GM23338 (cell line): ENCODE results near the gene PACS1. TPM values are rescaled to one million over a fixed set of nuclear protein-coding genes. Genes with fewer than 3 reads are reported as not detected.

ENCODE experiments used
- ATAC-seq: fragments of 200-7000 bp; cut with Tn5 transposase; 3 replicates; pipeline ENCODE4 v1.9.1; 2020
- DNase-seq: peaks from one replicate; pipeline ENCODE4 v3.0.0-alpha.2; 2015; ENCODE audit warnings: low spot score
- H2AFZ ChIP-seq: fragments of 200-600 bp; sonication (generic); 2 replicates; pipeline ENCODE4 v1.8.0; 2016; ENCODE audit warnings: antibody characterized with exemption, mild to moderate bottlenecking, moderate library complexity
- H3F3A ChIP-seq: fragments of 200-600 bp; sonication (generic); replicated peaks from 2 replicates; pipeline ENCODE4 v1.8.0; 2017; ENCODE audit warnings: antibody characterized with exemption, mixed run types, low read depth
- H3K27ac ChIP-seq: fragments of 200-600 bp; sonication (generic); 2 replicates; pipeline ENCODE4 v1.6.1; 2016; ENCODE audit warnings: low read depth
- H3K27me3 ChIP-seq: fragments of 200-600 bp; sonication (generic); 2 replicates; pipeline ENCODE4 v1.8.0; 2016; ENCODE audit warnings: mild to moderate bottlenecking, mixed run types, moderate library complexity; ENCODE audit not compliant: insufficient read depth
- H3K36me3 ChIP-seq: fragments of 200-600 bp; sonication (generic); 2 replicates; pipeline ENCODE4 v1.8.0; 2016; ENCODE audit warnings: mild to moderate bottlenecking; ENCODE audit not compliant: insufficient read depth
- H3K4me1 ChIP-seq: fragments of 200-600 bp; sonication (generic); 2 replicates; pipeline ENCODE4 v1.8.0; 2016; ENCODE audit warnings: mild to moderate bottlenecking, moderate library complexity; ENCODE audit not compliant: insufficient read depth
- H3K4me2 ChIP-seq: fragments of 200-600 bp; sonication (generic); 2 replicates; pipeline ENCODE4 v1.7.1; 2017; ENCODE audit warnings: mixed run types
- H3K4me3 ChIP-seq: fragments of 200-600 bp; sonication (generic); 2 replicates; pipeline ENCODE4 v1.6.1; 2016; ENCODE audit warnings: mixed run types
- H3K79me2 ChIP-seq: fragments of 200-600 bp; sonication (generic); replicated peaks from 2 replicates; pipeline ENCODE4 v1.8.0; 2017; ENCODE audit warnings: mild to moderate bottlenecking; ENCODE audit not compliant: insufficient read depth
- H3K9me2 ChIP-seq: fragments of 200-600 bp; sonication (generic); 2 replicates; pipeline ENCODE4 v1.8.0; 2017; ENCODE audit not compliant: insufficient read depth
- H4K20me1 ChIP-seq: fragments of 200-600 bp; sonication (generic); replicated peaks from 2 replicates; pipeline ENCODE4 v1.8.0; 2017; ENCODE audit warnings: mild to moderate bottlenecking; ENCODE audit not compliant: insufficient read depth
- H3K27ac Mint-ChIP-seq: 2 replicates; pipeline ENCODE4 v1.8.0; 2020; ENCODE audit warnings: inconsistent platforms, mild to moderate bottlenecking, moderate library complexity, mixed read lengths
- H3K27me3 Mint-ChIP-seq: 3 replicates; pipeline ENCODE4 v1.8.0; 2022; ENCODE audit warnings: low read depth, mild to moderate bottlenecking, moderate library complexity, mixed read lengths, inconsistent platforms; ENCODE audit not compliant: insufficient read depth, poor library complexity
- H3K36me3 Mint-ChIP-seq: 3 replicates; pipeline ENCODE4 v1.8.0; 2021; ENCODE audit warnings: low read depth, mild to moderate bottlenecking, inconsistent platforms, moderate library complexity, mixed read lengths
- H3K4me1 Mint-ChIP-seq: 3 replicates; pipeline ENCODE4 v1.8.0; 2020; ENCODE audit warnings: mild to moderate bottlenecking, inconsistent platforms, mixed read lengths
- H3K4me3 Mint-ChIP-seq: 3 replicates; pipeline ENCODE4 v1.8.0; 2021; ENCODE audit warnings: moderate library complexity, mild to moderate bottlenecking, inconsistent platforms, mixed read lengths
- H3K9me3 Mint-ChIP-seq: 3 replicates; pipeline ENCODE4 v1.8.0; 2020; ENCODE audit warnings: moderate library complexity, mild to moderate bottlenecking, inconsistent platforms, mixed read lengths
- CREB1 ChIP-seq: fragments of 250-450 bp; sonication (Bioruptor Pico); IDR thresholded peaks from 2 replicates; pipeline ENCODE4 v1.5.0; 2020; ENCODE audit warnings: low read depth, mild to moderate bottlenecking, moderate library complexity
- CTCF ChIP-seq, 2 experiments: fragments of 200-600 bp in 1 of 2; sonication (generic) in 1 of 2; conservative IDR thresholded peaks; 2 replicates each; pipeline versions ENCODE4 v1.5.1 to v1.6.1; 2016 to 2017; ENCODE audit warnings: antibody characterized with exemption in 2 of 2, low read depth in 2 of 2, mild to moderate bottlenecking in 2 of 2, moderate library complexity in 1 of 2
- ETS1 ChIP-seq: IDR thresholded peaks from 2 replicates; pipeline ENCODE4 v1.6.1; 2016; ENCODE audit warnings: antibody characterized with exemption
- EZH2 ChIP-seq: fragments of 200-600 bp; sonication (generic); IDR thresholded peaks from one replicate; pipeline ENCODE4 v1.8.0; 2017; ENCODE audit warnings: antibody characterized with exemption, mild to moderate bottlenecking, low read depth; ENCODE audit not compliant: unreplicated experiment
- EZH2phosphoT487 ChIP-seq: fragments of 200-600 bp; sonication (generic); IDR thresholded peaks from one replicate; pipeline ENCODE4 v1.8.1; 2018; ENCODE audit warnings: antibody characterized with exemption; ENCODE audit not compliant: unreplicated experiment
- JUNB ChIP-seq: IDR thresholded peaks from one replicate; pipeline ENCODE4 v1.6.1; 2016; ENCODE audit warnings: antibody characterized with exemption; ENCODE audit not compliant: unreplicated experiment
- NANOG ChIP-seq: IDR thresholded peaks from 2 replicates; pipeline ENCODE4 v1.6.1; 2016; ENCODE audit warnings: antibody characterized with exemption, borderline replicate concordance
- POLR2AphosphoS5 ChIP-seq: IDR thresholded peaks from 2 replicates; pipeline ENCODE4 v1.6.1; 2016; ENCODE audit warnings: antibody characterized with exemption, low read depth
- STAT1 ChIP-seq: IDR thresholded peaks from one replicate; pipeline ENCODE4 v1.6.1; 2016; ENCODE audit warnings: antibody characterized with exemption; ENCODE audit not compliant: unreplicated experiment
- ZNF114 ChIP-seq: fragments of 250-450 bp; sonication (Bioruptor Pico); IDR thresholded peaks from 2 replicates; pipeline ENCODE4 v1.5.0; 2020; ENCODE audit warnings: mild to moderate bottlenecking, moderate library complexity
- ZNF331 ChIP-seq: fragments of 250-450 bp; sonication (Bioruptor Pico); IDR thresholded peaks from 2 replicates; pipeline ENCODE4 v1.5.0; 2020; ENCODE audit warnings: low read depth, mild to moderate bottlenecking, moderate library complexity
- polyA plus RNA-seq: library from polyadenylated mRNA; unstranded; fragments of >200 nt; fragmentation: Nextera tagmentation; extraction: Ambion mirVana; gene quantifications from 2 replicates; pipeline ENCODE4 v1.2.1, GENCODE V29; 2016
- total RNA-seq: library from RNA; depleted of rRNA; stranded (reverse); fragments of >200 nt; shearing (Covaris generic); gene quantifications from 2 replicates; pipeline ENCODE4 v1.2.3, GENCODE V29; 2014

The PACS1 gene
- total and polyA plus RNA-seq, 2 experiments from 2014 or later: 8.0 to 37.5 TPM

GRCh38 chr11:66247295-66247694 is 177.2 kb downstream of the PACS1 start:
- no peak overlapping the region for H3K27ac Mint-ChIP-seq
- H3K4me3 ChIP-seq: no peak overlapping the region
- no peak for TF ChIP-seq ZNF331 (CRISPR knock-in tag)
- TF ChIP-seq CREB1 (CRISPR knock-in tag): no peak
- no peaks in the 10 kb centered on the region for H3K4me1 Mint-ChIP-seq
- H3K4me1 ChIP-seq: no peaks in the 10 kb centered on the region
- no peaks in the 10 kb centered on the region for H3K27me3 ChIP-seq
- H3K27ac ChIP-seq: no peak overlapping the region
- peaks cover 14% of the 10 kb centered on the region for H3K27me3 Mint-ChIP-seq
- H2AFZ ChIP-seq: no peak overlapping the region
- H3K9me2 ChIP-seq: no peaks in the 10 kb centered on the region
- no peaks in the 10 kb centered on the region for H4K20me1 ChIP-seq
- no peaks in the 10 kb centered on the region for H3K36me3 ChIP-seq
- H3K4me3 Mint-ChIP-seq: no peak overlapping the region
- H3K9me3 Mint-ChIP-seq: no peaks in the 10 kb centered on the region; the same call in 2 of the 3 replicates
- no peak overlapping the region for H3K4me2 ChIP-seq
- H3K36me3 Mint-ChIP-seq: no peaks in the 10 kb centered on the region; the same call in 2 of the 3 replicates
- no peak for DNase-seq
- no peak for ATAC-seq
- H3K79me2 ChIP-seq: no peaks in the 10 kb centered on the region
- no peaks in the 10 kb centered on the region for H3F3A ChIP-seq

GRCh38 chr11:66247801-66248200 is 177.7 kb downstream of the PACS1 start:
- H3K27me3 Mint-ChIP-seq: peaks cover 14% of the 10 kb centered on the region

GRCh38 chr11:66248903-66249302 is 178.8 kb downstream of the PACS1 start:
- H3K4me2 ChIP-seq: no peak overlapping the region
- no peak overlapping the region for H3K4me3 Mint-ChIP-seq
- no peak overlapping the region for H2AFZ ChIP-seq
- no peaks in the 10 kb centered on the region for H3K27me3 ChIP-seq
- no peaks in the 10 kb centered on the region; the same call in 2 of the 3 replicates for H3K36me3 Mint-ChIP-seq
- ATAC-seq: no peak
- H3K9me3 Mint-ChIP-seq: no peaks in the 10 kb centered on the region; the same call in 2 of the 3 replicates
- peaks cover 7% of the 10 kb centered on the region for H3K4me1 Mint-ChIP-seq
- no peak for DNase-seq
- H3K9me2 ChIP-seq: no peaks in the 10 kb centered on the region
- H4K20me1 ChIP-seq: no peaks in the 10 kb centered on the region; the same call in 1 of the 2 replicates
- H3K4me1 ChIP-seq: no peaks in the 10 kb centered on the region
- H3K4me3 ChIP-seq: no peak overlapping the region
- H3K27ac Mint-ChIP-seq: no peak overlapping the region
- peaks cover 16% of the 10 kb centered on the region for H3K27me3 Mint-ChIP-seq
- H3F3A ChIP-seq: no peaks in the 10 kb centered on the region
- no peak overlapping the region for H3K27ac ChIP-seq
- no peaks in the 10 kb centered on the region for H3K79me2 ChIP-seq
- no peaks in the 10 kb centered on the region for H3K36me3 ChIP-seq
- TF ChIP-seq ZNF114 (CRISPR knock-in tag) (no peak), POLR2AphosphoS5 (no peak), NANOG (no peak), ZNF331 (CRISPR knock-in tag) (no peak), ETS1 (no peak), EZH2phosphoT487 (no peak), JUNB (no peak), CTCF (conservative IDR thresholded peaks at IDR 0.05; ENCODE audit: low read depth in 2 of 2) (no peak)

More at GRCh38 chr11:66247801-66248200, 177.7 kb downstream of the PACS1 start:
- DNase-seq (no peak), ATAC-seq (no peak)
- H2AFZ ChIP-seq: no peak overlapping the region
- H3K4me2 ChIP-seq: no peak overlapping the region
- no peaks in the 10 kb centered on the region for H3K36me3 ChIP-seq
- no peaks in the 10 kb centered on the region for H3K9me2 ChIP-seq
- H3K79me2 ChIP-seq: no peaks in the 10 kb centered on the region
- H3F3A ChIP-seq: no peaks in the 10 kb centered on the region
- TF ChIP-seq ZNF114 (CRISPR knock-in tag) (no peak), JUNB (no peak), STAT1 (no peak), ZNF331 (CRISPR knock-in tag) (no peak), EZH2phosphoT487 (no peak), EZH2 (no peak), CTCF (conservative IDR thresholded peaks at IDR 0.05; ENCODE audit: low read depth in 2 of 2) (no peak), POLR2AphosphoS5 (no peak)
- no peaks in the 10 kb centered on the region for H3K27me3 ChIP-seq
- Mint-ChIP-seq H3K4me3 (no peak overlapping the region), H3K36me3 (no peaks in the 10 kb centered on the region; the same call in 2 of the 3 replicates), H3K27ac (no peak overlapping the region), H3K9me3 (no peaks in the 10 kb centered on the region; the same call in 2 of the 3 replicates), H3K4me1 (no peaks in the 10 kb centered on the region)
- no peak overlapping the region for H3K4me3 ChIP-seq
- H3K4me1 ChIP-seq: no peaks in the 10 kb centered on the region
- H4K20me1 ChIP-seq: no peaks in the 10 kb centered on the region
- H3K27ac ChIP-seq: no peak overlapping the region
